ENCODE measurements around the gene TRIP10.

DNA sequence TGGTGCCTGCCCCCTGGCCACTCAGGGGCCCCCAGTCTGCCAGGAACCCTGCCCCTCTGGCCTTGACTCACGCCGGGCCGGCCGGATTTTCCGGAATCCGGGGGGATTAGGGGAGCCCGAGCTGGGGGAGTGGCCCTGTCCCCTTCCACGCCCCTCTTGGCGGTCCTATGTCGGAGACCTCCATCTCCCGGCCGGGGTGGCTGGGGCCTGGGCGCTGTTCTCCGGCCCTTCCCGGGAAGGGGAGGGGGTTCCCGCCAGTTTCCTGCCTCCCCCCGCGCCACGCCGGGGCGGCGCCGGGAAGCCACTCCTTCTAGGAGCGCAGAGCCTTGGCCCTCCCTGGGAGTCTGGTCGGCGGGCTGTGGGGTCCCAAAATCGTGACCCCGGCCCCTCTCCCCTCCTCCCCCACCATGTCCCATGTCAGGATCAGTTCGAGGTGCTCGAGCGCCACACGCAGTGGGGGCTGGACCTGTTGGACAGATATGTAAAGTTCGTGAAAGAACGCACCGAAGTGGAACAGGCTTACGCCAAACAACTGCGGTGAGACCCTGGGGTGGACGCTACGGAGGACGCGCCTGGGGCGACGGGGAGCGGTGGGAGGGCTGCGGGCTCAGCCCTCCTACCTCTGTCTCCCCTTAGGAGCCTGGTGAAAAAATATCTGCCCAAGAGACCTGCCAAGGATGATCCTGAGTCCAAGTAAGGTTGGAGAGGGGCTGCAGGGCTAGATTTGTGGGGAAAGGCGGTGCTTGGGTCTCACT is 1.3 kb downstream of the TRIP10 start:
- TF ChIP-seq, protein P1, sequence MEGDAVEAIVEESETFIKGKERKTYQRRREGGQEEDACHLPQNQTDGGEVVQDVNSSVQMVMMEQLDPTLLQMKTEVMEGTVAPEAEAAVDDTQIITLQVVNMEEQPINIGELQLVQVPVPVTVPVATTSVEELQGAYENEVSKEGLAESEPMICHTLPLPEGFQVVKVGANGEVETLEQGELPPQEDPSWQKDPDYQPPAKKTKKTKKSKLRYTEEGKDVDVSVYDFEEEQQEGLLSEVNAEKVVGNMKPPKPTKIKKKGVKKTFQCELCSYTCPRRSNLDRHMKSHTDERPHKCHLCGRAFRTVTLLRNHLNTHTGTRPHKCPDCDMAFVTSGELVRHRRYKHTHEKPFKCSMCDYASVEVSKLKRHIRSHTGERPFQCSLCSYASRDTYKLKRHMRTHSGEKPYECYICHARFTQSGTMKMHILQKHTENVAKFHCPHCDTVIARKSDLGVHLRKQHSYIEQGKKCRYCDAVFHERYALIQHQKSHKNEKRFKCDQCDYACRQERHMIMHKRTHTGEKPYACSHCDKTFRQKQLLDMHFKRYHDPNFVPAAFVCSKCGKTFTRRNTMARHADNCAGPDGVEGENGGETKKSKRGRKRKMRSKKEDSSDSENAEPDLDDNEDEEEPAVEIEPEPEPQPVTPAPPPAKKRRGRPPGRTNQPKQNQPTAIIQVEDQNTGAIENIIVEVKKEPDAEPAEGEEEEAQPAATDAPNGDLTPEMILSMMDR (IDR thresholded peaks at IDR 0.05), result no peak
- TF ChIP-seq POLR2A (IDR thresholded peaks at IDR 0.05), result peak in 1 of 3 donors; percentile 38
